GM12891 (cell line): ENCODE results near the gene COQ4.

Source experiments
- POLR2AphosphoS5 ChIP-seq: IDR thresholded peaks from 2 replicates; pipeline ENCODE4 v1.6.1; 2011; ENCODE audit warnings: low read depth, low read length, control low read depth
- POU2F2 ChIP-seq: IDR thresholded peaks from 2 replicates; pipeline ENCODE4 v1.6.1; 2011; ENCODE audit warnings: low read depth, mild to moderate bottlenecking, control low read depth, low read length, moderate library complexity
- SPI1 ChIP-seq: IDR thresholded peaks from 2 replicates; pipeline ENCODE4 v1.6.1; 2011; ENCODE audit warnings: low read depth, low read length, control low read depth

- no peak for TF ChIP-seq POU2F2
- no peak for TF ChIP-seq POLR2AphosphoS5
- no peak for TF ChIP-seq SPI1
Observed at GRCh38 chr9:128372188-128372641, 49.6 kb downstream of the COQ4 start.
